GM19467 (cell line): Measurements from ENCODE around the gene MIEF2.
"Not testable (repeated sequence)": the region's sequence is repeated elsewhere in the genome, so short reads cannot be mapped to it uniquely, and the experiment has no call there.

Experiments used
- ATAC-seq: cut with Tn5 transposase; IDR thresholded peaks from one replicate; pipeline ENCODE4 v1.9.1; 2021; ENCODE audit warnings: mild to moderate bottlenecking, moderate library complexity; ENCODE audit not compliant: unreplicated experiment

MIEF2 gene

DNA sequence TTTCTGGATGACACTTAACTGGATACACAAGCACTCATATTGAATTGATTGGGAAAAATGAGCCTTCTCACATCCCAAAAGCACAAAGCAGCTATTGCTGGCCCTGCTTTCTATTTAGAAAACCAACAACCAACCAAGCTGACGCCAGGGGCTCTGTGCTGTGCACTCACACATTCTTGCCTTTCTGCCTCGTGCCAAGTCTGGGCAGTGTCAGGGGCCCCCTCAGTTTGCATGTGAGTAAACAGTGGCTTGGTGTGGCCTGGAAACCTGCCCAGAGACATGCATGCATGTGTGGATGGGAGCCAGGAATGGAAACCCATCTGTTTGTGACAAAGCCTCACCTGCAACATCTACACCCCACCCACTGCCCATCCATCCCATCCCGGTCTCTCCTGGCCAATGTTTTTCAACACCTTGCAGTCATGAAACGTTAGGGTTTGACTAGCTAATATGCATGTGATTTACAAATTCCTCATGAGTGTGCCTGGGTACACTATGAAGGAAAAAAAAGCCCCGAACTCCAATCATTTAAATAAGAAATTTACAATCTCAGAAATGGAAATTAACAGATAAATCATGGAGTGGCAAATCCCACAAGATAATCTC lies 20.4 kb downstream of the MIEF2 start:
- ATAC-seq: no peak

DNA sequence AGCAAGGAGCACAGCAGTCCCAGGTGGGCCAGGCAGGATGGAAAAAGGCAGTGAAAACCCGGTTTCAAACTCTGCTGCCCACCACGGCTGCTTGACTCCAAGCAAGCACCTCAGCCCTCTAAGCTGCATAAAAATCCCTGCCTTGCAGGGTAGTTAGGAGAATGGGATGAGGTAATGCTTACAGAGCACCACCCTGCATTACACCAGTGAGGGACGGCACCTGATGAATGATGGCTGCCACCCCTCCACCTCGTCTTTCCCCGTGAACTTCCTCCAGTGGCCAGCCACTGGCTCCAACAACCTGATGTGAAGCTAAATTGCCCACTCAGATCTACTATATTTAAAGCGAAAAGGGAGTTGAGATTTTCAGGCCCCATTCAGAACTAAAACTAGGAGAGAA lies 21.3 kb downstream of the MIEF2 start:
- no peak for ATAC-seq

- ATAC-seq: no peak
Measured at GRCh38 chr17:18285296-18285695, 24.8 kb downstream of the MIEF2 start.

GRCh38 chr17:18291718-18292540 lies 31.5 kb downstream of the MIEF2 start:
- no peak for ATAC-seq

DNA sequence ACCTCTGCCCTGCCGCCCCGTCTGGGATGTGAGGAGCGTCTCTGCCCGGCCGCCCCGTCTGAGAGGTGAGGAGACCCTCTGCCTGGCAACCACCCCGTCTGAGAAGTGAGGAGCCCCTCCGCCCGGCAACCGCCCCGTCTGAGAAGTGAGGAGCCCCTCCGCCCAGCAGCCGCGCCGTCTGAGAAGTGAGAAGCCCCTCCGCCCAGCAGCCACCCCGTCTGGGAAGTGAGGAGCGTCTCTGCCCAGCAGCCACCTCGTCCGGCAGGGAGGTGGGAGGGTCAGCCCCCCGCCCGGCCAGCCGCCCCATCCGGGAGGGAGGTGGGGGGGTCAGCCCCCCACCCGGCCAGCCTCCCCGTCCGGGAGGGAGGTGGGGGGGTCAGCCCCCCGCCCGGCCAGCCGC lies 37.6 kb downstream of the MIEF2 start:
- ATAC-seq: not testable (repeated sequence)

DNA sequence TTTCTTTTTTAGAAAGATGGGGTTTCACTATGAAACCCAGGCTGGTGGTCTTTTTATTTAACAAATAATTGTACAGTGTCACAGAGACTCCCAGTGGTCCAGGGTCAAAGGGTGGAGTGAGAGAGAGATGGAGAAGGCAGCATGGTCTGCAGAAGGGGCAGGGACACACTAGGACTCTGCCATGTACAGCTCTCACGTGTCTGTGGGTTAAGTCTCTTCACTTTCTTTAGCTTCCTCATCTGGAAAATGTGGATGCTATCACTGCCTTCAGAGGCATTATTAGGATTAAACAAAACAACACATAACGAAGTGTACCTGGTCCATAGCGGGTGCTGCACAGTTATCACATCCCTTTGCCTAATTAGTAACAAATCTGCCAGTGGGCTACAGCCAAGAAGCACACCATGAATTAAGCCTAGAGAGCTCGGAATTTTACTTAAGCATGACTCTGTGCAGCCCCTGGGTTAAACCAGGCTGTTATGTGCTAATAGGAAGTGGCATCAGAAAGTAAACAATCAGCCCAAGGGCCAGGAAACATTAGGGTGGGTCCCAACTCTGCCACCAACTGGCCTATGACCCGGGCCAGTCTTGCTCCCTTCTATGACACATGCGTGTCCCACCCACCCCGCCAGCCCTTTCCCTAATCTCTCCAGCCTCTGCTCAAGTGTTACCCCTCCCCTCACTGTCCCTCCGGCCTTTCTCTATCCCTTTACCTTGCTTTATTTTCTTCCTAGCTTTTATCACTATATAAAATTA lies 40.4 kb downstream of the MIEF2 start:
- ATAC-seq: no peak

DNA sequence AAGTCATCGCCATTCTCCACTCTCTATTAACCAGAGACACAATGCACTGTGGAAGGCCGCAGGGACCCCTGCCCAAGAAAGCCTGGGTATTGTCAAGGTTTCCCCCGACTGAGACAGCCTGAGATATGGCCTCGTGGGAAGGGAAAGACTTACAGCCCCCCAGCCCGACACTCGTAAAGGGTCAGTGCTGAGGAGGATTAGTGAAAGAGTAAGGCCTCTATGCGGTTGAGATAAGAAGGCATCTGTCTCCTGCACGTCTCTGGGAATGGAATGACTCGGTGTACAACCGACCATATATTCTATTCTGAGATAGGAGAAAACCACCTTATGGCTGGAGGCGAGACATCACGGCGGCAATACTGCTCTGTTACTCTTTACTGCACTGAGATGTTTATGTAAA lies 42.7 kb downstream of the MIEF2 start:
- not testable (repeated sequence) for ATAC-seq

DNA sequence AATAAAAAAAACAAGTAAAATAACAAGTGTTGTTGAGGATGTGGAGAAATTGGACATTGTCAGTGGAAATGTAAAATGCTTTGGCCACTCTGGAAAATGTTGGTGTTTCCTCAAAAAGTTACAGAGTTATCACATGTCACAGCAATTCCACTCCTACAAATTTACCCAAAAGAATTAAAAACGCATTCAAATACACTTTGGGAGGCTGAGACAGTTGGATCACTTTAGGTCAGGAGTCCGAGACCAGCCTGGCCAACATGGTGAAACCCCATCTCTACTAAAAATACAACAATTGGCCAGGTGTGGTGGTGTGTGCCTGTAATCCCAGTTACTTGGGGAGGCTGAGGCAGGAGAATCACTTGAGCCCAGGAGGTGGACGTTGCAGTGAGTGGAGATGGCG lies 48.7 kb downstream of the MIEF2 start:
- ATAC-seq: no peak

DNA sequence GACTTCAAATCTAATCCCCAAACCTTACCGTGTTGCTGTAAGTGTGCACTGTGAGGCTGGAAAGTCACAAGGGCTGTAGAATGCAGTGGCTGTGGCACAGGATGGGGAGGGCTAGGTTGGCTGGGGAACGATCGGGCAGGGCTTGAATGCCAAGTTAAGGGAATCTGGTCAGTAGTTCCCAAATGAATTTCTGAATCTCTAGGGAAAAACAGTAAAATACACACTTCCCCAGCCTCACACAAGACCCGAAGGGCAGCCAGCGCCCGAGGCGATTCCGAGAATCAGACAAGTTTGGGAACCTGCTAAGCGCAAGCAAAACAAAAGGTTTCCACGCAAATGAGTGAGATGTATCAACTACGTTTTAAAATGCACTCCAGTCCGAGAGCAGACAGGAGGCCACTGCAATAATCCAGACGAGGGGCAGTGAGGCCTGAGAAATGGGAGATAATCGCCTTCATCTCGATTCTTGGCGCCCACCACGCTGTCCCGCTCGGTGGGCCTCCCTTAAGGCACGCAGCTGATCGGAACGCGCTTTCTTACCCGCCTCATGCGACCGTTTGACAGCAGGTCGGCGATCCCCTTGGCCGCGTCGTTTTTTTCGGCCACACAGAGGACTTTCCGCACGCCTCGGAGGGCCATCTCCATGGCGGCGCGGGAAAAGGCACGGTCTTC lies 53.7 kb downstream of the MIEF2 start:
- peak; percentile 6 for ATAC-seq

DNA sequence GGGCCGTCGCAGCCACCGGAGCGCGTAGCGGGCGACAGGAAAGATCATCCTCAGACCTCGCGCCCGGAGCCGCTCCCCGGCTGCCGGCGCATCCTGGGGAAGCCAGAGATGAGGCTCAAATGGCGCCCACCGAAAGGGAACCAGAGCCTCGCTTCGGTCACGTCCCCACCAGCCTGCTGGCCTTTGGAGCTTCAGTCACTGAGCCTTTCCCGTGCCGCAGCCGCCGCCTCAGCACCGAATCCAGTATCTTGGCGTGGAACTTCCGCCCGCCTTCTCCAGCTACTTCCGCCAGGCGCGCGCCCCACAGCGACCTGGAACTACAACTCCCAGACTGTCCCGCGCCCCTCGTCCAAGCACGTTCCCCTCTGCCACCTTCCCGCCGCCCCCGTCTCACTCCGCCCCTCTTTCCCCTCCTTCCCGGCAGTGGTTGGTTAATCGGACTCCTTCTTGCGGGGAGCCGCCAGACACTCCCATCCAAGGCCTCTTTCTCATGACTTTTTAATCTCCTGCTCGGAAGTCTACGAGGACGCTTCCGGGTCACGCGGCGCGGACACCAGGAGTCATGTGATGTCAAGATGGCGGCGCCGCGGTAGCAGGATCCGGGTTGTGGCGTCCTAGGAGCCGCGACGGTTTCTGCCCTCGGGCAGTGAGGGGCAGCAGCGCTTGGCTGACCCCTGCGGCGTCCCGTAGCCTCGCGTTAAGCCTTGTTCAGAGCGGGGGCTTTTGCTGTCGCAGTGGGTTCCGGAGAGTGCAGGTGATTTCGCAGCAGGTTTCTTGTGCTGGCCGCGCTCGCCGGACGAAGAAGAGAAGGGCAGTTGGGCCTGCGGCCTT lies 54.5 kb downstream of the MIEF2 start, which contains the start of the genes SMCR8 and TOP3A:
Gene SMCR8 (plus strand): TSS at position 563 of the 831 bp plus-strand sequence. CDS start 497 bp downstream, outside the sequence.
Gene TOP3A (minus strand): TSS at position 264 of the 831 bp plus-strand sequence. CDS start 216 bp downstream, at position 48.
- ATAC-seq: peak; percentile 74

DNA sequence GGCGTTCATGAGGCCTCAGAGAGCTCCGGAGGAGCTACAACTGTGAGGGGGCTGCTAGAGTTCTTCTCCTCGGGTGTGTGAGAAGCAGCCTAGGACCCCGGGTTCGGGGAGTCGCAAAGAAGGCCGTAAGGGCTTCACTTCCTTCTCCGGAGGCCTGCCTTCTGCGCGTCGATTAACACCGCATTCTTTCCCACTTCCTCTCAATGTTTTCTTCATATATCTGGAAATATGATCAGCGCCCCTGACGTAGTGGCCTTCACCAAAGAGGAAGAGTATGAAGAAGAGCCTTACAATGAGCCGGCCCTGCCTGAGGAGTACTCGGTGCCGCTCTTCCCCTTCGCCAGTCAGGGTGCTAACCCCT lies 55.1 kb downstream of the MIEF2 start:
- no peak for ATAC-seq

- ATAC-seq: no peak
Measured at GRCh38 chr17:18315961-18316360, 55.5 kb downstream of the MIEF2 start.
